ENCODE measurements around the gene GRB2.
"Not testable (repeated sequence)": the region's sequence is repeated elsewhere in the genome, so short reads cannot be mapped to it uniquely, and the experiment has no call there.

Gene GRB2

GRCh38 chr17:75349589-75349988 lies 55.9 kb downstream of the GRB2 start:
- no peak for DNase-seq (ENCODE audit: insufficient read length, low spot score)
- FAIRE-seq = no peak
- no peak for TF ChIP-seq CTCF (IDR thresholded peaks at IDR 0.05; ENCODE audit: insufficient read depth, missing control alignments)

GRCh38 chr17:75348386-75349012 lies 57.0 kb downstream of the GRB2 start:
- no peak for TF ChIP-seq CTCF (IDR thresholded peaks at IDR 0.05; ENCODE audit: insufficient read depth, missing control alignments)
- DNase-seq (ENCODE audit: insufficient read length, low spot score) (no peak), FAIRE-seq (no peak)

GRCh38 chr17:75346906-75347305 lies 58.6 kb downstream of the GRB2 start:
- TF ChIP-seq CTCF (IDR thresholded peaks at IDR 0.05; ENCODE audit: insufficient read depth, missing control alignments) = no peak
- no peak for FAIRE-seq

GRCh38 chr17:75346368-75346767 lies 59.1 kb downstream of the GRB2 start:
- FAIRE-seq; DNase-seq (ENCODE audit: insufficient read length, low spot score): not testable (repeated sequence)

More at GRCh38 chr17:75346906-75347305, 58.6 kb downstream of the GRB2 start:
- no peak for DNase-seq (ENCODE audit: insufficient read length, low spot score)

GRCh38 chr17:75345514-75346167 lies 59.8 kb downstream of the GRB2 start:
- TF ChIP-seq CTCF (IDR thresholded peaks at IDR 0.05; ENCODE audit: insufficient read depth, missing control alignments) = no peak
- DNase-seq (ENCODE audit: insufficient read length, low spot score) (no peak), FAIRE-seq (no peak)

GRCh38 chr17:75344666-75345065 lies 60.8 kb downstream of the GRB2 start:
- DNase-seq (ENCODE audit: insufficient read length, low spot score) (no peak), FAIRE-seq (no peak)
- no peak for TF ChIP-seq CTCF (IDR thresholded peaks at IDR 0.05; ENCODE audit: insufficient read depth, missing control alignments)

- FAIRE-seq (no peak), DNase-seq (ENCODE audit: insufficient read length, low spot score) (no peak)
- no peak for TF ChIP-seq CTCF (IDR thresholded peaks at IDR 0.05; ENCODE audit: insufficient read depth, missing control alignments)
Observed at GRCh38 chr17:75342996-75343395, 62.5 kb downstream of the GRB2 start.
